H1 (cell line): ENCODE data around the gene CPXM2. TPM values are rescaled to one million over a fixed set of nuclear protein-coding genes. Genes with fewer than 3 reads are reported as not detected.

Experiments used
- MAFK ChIP-seq: IDR thresholded peaks from 2 replicates; pipeline ENCODE4 v1.6.1; 2012; ENCODE audit warnings: low read depth, mild to moderate bottlenecking, improper control_type of control experiment, low read length
- SAP30 ChIP-seq: fragments of 300-600 bp; sonication (generic); IDR thresholded peaks from 2 replicates; pipeline ENCODE4 v1.7.1; 2012; ENCODE audit warnings: low read length, moderate library complexity, mild to moderate bottlenecking, inconsistent platforms; ENCODE audit not compliant: insufficient read depth, insufficient replicate concordance
- SIN3A ChIP-seq, 2 experiments: IDR thresholded peaks in 1 of 2; conservative IDR thresholded peaks in 1 of 2; 2 replicates each; pipeline ENCODE4 v1.6.1; 2011 to 2012; ENCODE audit warnings: low read length in 2 of 2, improper control_type of control experiment in 1 of 2, low read depth in 1 of 2, mild to moderate bottlenecking in 1 of 2
- SP1 ChIP-seq: IDR thresholded peaks from 2 replicates; pipeline ENCODE4 v1.6.1; 2011; ENCODE audit warnings: low read depth, low read length
- polyA plus RNA-seq, 7 experiments: library from polyadenylated mRNA; depleted of rRNA in 3 of 7; stranded (reverse) in 5 of 7; unstranded in 2 of 7; fragments of >200 nt in 5 of 7; fragments of 200-250 nt in 2 of 7; gene quantifications; 1 replicate in 5 of 7; 2 replicates in 1 of 7; 4 replicates in 1 of 7; pipeline versions ENCODE4 v1.2.1 to v1.2.3, GENCODE V29; 2011 to 2013; ENCODE audit warnings: missing spikeins in 2 of 7, mixed read lengths in 2 of 7
- total RNA-seq: library from RNA; stranded (reverse); fragmentation: NEBNext Ultra II Directional; extraction: Animal tissue kit (Norgen Biotek cat#: 25700); gene quantifications from 2 replicates; pipeline ENCODE4 v1.2.1, GENCODE V29; 2021
- TF ChIP-seq, protein P1 (sequence below): fragments of 300-600 bp; sonication (generic); IDR thresholded peaks from 2 replicates; pipeline ENCODE4 v1.7.1; 2012; ENCODE audit warnings: low read length, moderate library complexity, mild to moderate bottlenecking, inconsistent platforms; ENCODE audit not compliant: insufficient replicate concordance
- TF ChIP-seq, protein P2 (sequence below): IDR thresholded peaks from 2 replicates; pipeline ENCODE4 v1.6.1; 2012; ENCODE audit warnings: inconsistent platforms

The CPXM2 gene
- total and polyA plus RNA-seq, 2 of the 8 experiments (the other 6 are each of a cell fraction or from before 2014, with no cell fraction given), result 2.4 to 2.9 TPM

DNA sequence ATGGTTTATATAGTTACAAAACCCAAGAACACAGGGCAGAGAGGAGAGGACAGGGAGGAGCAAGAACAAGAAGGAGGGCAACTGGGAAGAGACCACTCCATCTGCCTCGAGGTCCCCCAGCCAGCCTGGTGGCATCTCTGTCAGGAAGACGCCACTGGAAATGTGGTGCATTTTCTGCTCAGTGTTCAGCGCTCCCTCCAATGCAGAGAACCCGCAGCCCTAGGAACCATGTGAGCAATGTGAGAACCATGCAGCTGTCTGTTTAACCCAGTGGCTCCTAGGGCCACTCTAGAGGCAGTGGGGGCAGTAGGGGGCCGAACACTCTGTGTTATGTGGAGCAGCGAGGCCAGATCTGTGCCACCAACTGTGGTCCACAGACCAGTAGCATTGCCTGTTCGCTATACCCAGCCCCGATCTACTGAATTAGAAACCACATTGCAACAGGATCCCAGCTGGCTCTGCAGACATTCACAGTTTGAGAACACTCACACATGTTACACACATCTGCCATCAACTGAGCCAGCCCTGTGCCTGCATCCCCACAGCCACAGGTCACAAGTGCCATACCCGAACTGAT is 110.2 kb downstream of the CPXM2 start (continued):
- TF ChIP-seq, protein P1, sequence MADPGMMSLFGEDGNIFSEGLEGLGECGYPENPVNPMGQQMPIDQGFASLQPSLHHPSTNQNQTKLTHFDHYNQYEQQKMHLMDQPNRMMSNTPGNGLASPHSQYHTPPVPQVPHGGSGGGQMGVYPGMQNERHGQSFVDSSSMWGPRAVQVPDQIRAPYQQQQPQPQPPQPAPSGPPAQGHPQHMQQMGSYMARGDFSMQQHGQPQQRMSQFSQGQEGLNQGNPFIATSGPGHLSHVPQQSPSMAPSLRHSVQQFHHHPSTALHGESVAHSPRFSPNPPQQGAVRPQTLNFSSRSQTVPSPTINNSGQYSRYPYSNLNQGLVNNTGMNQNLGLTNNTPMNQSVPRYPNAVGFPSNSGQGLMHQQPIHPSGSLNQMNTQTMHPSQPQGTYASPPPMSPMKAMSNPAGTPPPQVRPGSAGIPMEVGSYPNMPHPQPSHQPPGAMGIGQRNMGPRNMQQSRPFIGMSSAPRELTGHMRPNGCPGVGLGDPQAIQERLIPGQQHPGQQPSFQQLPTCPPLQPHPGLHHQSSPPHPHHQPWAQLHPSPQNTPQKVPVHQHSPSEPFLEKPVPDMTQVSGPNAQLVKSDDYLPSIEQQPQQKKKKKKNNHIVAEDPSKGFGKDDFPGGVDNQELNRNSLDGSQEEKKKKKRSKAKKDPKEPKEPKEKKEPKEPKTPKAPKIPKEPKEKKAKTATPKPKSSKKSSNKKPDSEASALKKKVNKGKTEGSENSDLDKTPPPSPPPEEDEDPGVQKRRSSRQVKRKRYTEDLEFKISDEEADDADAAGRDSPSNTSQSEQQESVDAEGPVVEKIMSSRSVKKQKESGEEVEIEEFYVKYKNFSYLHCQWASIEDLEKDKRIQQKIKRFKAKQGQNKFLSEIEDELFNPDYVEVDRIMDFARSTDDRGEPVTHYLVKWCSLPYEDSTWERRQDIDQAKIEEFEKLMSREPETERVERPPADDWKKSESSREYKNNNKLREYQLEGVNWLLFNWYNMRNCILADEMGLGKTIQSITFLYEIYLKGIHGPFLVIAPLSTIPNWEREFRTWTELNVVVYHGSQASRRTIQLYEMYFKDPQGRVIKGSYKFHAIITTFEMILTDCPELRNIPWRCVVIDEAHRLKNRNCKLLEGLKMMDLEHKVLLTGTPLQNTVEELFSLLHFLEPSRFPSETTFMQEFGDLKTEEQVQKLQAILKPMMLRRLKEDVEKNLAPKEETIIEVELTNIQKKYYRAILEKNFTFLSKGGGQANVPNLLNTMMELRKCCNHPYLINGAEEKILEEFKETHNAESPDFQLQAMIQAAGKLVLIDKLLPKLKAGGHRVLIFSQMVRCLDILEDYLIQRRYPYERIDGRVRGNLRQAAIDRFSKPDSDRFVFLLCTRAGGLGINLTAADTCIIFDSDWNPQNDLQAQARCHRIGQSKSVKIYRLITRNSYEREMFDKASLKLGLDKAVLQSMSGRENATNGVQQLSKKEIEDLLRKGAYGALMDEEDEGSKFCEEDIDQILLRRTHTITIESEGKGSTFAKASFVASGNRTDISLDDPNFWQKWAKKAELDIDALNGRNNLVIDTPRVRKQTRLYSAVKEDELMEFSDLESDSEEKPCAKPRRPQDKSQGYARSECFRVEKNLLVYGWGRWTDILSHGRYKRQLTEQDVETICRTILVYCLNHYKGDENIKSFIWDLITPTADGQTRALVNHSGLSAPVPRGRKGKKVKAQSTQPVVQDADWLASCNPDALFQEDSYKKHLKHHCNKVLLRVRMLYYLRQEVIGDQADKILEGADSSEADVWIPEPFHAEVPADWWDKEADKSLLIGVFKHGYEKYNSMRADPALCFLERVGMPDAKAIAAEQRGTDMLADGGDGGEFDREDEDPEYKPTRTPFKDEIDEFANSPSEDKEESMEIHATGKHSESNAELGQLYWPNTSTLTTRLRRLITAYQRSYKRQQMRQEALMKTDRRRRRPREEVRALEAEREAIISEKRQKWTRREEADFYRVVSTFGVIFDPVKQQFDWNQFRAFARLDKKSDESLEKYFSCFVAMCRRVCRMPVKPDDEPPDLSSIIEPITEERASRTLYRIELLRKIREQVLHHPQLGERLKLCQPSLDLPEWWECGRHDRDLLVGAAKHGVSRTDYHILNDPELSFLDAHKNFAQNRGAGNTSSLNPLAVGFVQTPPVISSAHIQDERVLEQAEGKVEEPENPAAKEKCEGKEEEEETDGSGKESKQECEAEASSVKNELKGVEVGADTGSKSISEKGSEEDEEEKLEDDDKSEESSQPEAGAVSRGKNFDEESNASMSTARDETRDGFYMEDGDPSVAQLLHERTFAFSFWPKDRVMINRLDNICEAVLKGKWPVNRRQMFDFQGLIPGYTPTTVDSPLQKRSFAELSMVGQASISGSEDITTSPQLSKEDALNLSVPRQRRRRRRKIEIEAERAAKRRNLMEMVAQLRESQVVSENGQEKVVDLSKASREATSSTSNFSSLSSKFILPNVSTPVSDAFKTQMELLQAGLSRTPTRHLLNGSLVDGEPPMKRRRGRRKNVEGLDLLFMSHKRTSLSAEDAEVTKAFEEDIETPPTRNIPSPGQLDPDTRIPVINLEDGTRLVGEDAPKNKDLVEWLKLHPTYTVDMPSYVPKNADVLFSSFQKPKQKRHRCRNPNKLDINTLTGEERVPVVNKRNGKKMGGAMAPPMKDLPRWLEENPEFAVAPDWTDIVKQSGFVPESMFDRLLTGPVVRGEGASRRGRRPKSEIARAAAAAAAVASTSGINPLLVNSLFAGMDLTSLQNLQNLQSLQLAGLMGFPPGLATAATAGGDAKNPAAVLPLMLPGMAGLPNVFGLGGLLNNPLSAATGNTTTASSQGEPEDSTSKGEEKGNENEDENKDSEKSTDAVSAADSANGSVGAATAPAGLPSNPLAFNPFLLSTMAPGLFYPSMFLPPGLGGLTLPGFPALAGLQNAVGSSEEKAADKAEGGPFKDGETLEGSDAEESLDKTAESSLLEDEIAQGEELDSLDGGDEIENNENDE, result no peak
- TF ChIP-seq SP1 (no peak), MAFK (no peak), SIN3A (conservative IDR thresholded peaks at IDR 0.05 in 1 of 2, IDR thresholded peaks at IDR 0.05 in 1 of 2; ENCODE audit: low read depth in 1 of 2, low read length in 2 of 2) (no peak), SAP30 (no peak)
- TF ChIP-seq, protein P2, sequence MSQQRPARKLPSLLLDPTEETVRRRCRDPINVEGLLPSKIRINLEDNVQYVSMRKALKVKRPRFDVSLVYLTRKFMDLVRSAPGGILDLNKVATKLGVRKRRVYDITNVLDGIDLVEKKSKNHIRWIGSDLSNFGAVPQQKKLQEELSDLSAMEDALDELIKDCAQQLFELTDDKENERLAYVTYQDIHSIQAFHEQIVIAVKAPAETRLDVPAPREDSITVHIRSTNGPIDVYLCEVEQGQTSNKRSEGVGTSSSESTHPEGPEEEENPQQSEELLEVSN, result no peak
